DOHH2 (cell line): ENCODE results near the gene ENPEP.

ENCODE experiments used
- H3F3A ChIP-seq: fragments of 200-600 bp; sonication (generic), shearing (Covaris generic); 2 replicates; pipeline ENCODE4 v1.6.0; 2016; ENCODE audit warnings: antibody characterized with exemption, mild to moderate bottlenecking; ENCODE audit not compliant: control insufficient read depth, insufficient read depth
- H3K27ac ChIP-seq: fragments of 200-600 bp; sonication (generic); 2 replicates; pipeline ENCODE4 v1.5.1; 2014; ENCODE audit warnings: low read depth, mild to moderate bottlenecking, low read length, moderate library complexity
- H3K27me3 ChIP-seq: fragments of 200-600 bp; sonication (generic); 2 replicates; pipeline ENCODE4 v1.6.1; 2014; ENCODE audit warnings: mild to moderate bottlenecking, low read length, mixed read lengths; ENCODE audit not compliant: control insufficient read depth
- H3K36me3 ChIP-seq: fragments of 200-600 bp; sonication (generic); 2 replicates; pipeline ENCODE4 v1.6.1; 2014; ENCODE audit warnings: mild to moderate bottlenecking, low read length, moderate library complexity, mixed read lengths; ENCODE audit not compliant: control insufficient read depth
- H3K4me1 ChIP-seq: fragments of 200-600 bp; sonication (generic); 2 replicates; pipeline ENCODE4 v1.6.1; 2014; ENCODE audit warnings: mild to moderate bottlenecking, low read length, mixed read lengths; ENCODE audit not compliant: control insufficient read depth
- H3K4me2 ChIP-seq: fragments of 200-600 bp; sonication (generic); 2 replicates; pipeline ENCODE4 v1.6.0; 2014; ENCODE audit warnings: mild to moderate bottlenecking, low read length, moderate library complexity
- H3K4me3 ChIP-seq: fragments of 200-600 bp; sonication (generic); 2 replicates; pipeline ENCODE4 v1.5.1; 2014; ENCODE audit warnings: mild to moderate bottlenecking, low read length, mixed read lengths
- H3K79me2 ChIP-seq: fragments of 200-600 bp; sonication (generic); 2 replicates; pipeline ENCODE4 v1.6.1; 2014; ENCODE audit warnings: mild to moderate bottlenecking, low read length, mixed read lengths; ENCODE audit not compliant: control insufficient read depth
- H3K9me2 ChIP-seq: fragments of 200-600 bp; sonication (generic); replicated peaks from 2 replicates; pipeline ENCODE4 v1.6.1; 2014; ENCODE audit warnings: mild to moderate bottlenecking, low read length, mixed read lengths; ENCODE audit not compliant: control insufficient read depth
- H3K9me3 ChIP-seq: fragments of 200-600 bp; sonication (generic); 2 replicates; pipeline ENCODE4 v1.6.1; 2014; ENCODE audit warnings: antibody characterized with exemption, low read length, mixed read lengths; ENCODE audit not compliant: control insufficient read depth, insufficient read depth
- H4K20me1 ChIP-seq: fragments of 200-600 bp; sonication (generic); 2 replicates; pipeline ENCODE4 v1.6.0; 2014; ENCODE audit warnings: low read depth, mild to moderate bottlenecking, antibody characterized with exemption, low read length, moderate library complexity; ENCODE audit not compliant: control insufficient read depth, insufficient read depth
- EZH2phosphoT487 ChIP-seq: fragments of 200-600 bp; sonication (generic); IDR thresholded peaks from 2 replicates; pipeline ENCODE4 v1.6.1; 2017; ENCODE audit warnings: borderline replicate concordance, mild to moderate bottlenecking, antibody characterized with exemption, low read length, moderate library complexity, mixed read lengths
- TF ChIP-seq, protein P1 (sequence below): fragments of 200-600 bp; sonication (generic); IDR thresholded peaks from one replicate; pipeline ENCODE4 v1.5.1; 2014; ENCODE audit warnings: antibody characterized with exemption, mild to moderate bottlenecking, low read depth, low read length; ENCODE audit not compliant: poor library complexity, severe bottlenecking

The ENPEP gene

DNA sequence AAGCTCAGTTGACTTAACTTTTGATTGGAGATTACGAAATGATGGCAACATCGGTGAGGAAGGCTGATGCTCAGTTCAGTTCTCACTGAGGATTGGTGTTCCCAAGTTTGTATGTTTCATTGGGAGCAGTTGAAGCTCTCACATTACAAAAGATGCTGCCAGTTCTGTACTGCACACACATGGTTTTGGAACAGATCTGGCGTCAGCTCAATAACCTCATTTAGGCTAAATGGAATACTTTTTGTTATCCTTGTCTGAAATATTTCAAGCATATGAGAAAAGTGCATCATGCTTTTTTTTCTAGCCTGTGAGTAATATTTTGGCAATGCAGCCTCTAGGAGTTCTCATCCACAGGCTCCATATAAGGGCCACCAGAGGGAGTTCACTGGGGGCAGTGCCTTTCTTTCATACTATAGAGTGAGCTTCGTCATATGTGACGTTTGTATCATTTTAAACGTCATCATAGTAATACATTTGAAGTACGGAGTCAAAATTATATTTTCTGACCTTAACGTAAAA is 4.1 kb downstream of the ENPEP start:
- Histone ChIP-seq H3K27me3 (no peaks in the 10 kb centered on the region; the same call in 1 of the 2 replicates), H3K4me1 (peaks cover 18% of the 10 kb centered on the region), H3K4me3 (no peak overlapping the region), H3K79me2 (no peaks in the 10 kb centered on the region), H3K36me3 (no peaks in the 10 kb centered on the region), H4K20me1 (no peaks in the 10 kb centered on the region), H3K27ac (no peak overlapping the region), H3K4me2 (no peak overlapping the region), H3F3A (no peaks in the 10 kb centered on the region), H3K9me3 (no peaks in the 10 kb centered on the region), H3K9me2 (no peaks in the 10 kb centered on the region)
- no peak for TF ChIP-seq EZH2phosphoT487
- TF ChIP-seq, protein P1, sequence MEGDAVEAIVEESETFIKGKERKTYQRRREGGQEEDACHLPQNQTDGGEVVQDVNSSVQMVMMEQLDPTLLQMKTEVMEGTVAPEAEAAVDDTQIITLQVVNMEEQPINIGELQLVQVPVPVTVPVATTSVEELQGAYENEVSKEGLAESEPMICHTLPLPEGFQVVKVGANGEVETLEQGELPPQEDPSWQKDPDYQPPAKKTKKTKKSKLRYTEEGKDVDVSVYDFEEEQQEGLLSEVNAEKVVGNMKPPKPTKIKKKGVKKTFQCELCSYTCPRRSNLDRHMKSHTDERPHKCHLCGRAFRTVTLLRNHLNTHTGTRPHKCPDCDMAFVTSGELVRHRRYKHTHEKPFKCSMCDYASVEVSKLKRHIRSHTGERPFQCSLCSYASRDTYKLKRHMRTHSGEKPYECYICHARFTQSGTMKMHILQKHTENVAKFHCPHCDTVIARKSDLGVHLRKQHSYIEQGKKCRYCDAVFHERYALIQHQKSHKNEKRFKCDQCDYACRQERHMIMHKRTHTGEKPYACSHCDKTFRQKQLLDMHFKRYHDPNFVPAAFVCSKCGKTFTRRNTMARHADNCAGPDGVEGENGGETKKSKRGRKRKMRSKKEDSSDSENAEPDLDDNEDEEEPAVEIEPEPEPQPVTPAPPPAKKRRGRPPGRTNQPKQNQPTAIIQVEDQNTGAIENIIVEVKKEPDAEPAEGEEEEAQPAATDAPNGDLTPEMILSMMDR: no peak

DNA sequence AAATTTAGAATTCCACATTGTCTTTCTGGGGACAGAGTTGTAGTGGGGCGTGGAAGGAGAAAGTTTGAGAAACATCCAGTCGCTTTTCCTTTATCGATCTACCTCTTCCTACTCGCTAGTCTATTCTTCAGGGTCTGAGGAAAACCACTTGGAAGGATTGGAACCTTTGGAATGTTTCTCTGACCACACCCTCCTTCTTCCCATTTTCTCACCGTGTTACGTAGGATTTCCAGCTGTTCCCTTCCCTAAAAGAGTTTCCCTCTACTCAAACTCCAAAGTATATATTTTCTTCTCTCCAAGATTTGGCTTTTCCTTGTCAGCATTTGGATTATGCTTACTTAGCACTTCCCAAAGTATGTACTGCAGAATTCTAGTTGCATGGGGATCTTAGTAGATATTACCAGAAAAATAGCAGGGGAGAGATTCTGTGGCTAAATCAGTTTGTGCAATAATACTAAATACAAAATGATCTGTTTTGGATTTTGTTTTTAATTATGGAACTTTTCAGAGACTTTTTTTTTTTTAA is 4.9 kb downstream of the ENPEP start:
- no peaks in the 10 kb centered on the region for H3K36me3 ChIP-seq
- H3K4me2 ChIP-seq: no peak overlapping the region
- H3K79me2 ChIP-seq: no peaks in the 10 kb centered on the region
- no peaks in the 10 kb centered on the region for H4K20me1 ChIP-seq
- H3K4me1 ChIP-seq: peaks cover 19% of the 10 kb centered on the region
- H3K27ac ChIP-seq: no peak overlapping the region
- no peaks in the 10 kb centered on the region for H3K9me2 ChIP-seq
- H3K4me3 ChIP-seq: no peak overlapping the region
- no peaks in the 10 kb centered on the region for H3K9me3 ChIP-seq
- no peaks in the 10 kb centered on the region for H3F3A ChIP-seq
- no peak for TF ChIP-seq EZH2phosphoT487
- TF ChIP-seq, protein P1: no peak
- no peaks in the 10 kb centered on the region; the same call in 1 of the 2 replicates for H3K27me3 ChIP-seq

DNA sequence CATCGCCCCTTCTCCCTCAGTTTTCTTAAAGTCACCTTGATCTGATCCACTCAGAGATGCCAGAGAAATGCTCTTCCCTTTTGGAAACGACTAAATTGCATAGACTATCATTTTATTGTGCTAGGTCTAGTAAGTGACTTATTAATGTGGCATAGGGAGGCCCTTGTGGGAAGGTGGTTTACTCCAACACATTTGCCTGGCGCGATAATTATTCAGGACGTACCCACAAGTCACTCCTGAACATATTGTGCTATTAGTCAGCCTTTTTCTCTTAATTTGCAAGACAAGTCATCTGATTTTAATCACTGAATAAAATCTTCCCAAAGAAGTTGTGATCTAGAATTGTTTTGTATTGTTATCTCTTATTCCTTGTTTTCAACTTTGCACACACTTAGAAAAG is 7.6 kb downstream of the ENPEP start:
- H3F3A ChIP-seq: no peaks in the 10 kb centered on the region
- H3K4me1 ChIP-seq: peaks cover 19% of the 10 kb centered on the region
- H3K27me3 ChIP-seq: no peaks in the 10 kb centered on the region; the same call in 1 of the 2 replicates
- H3K4me3 ChIP-seq: no peak overlapping the region
- H4K20me1 ChIP-seq: no peaks in the 10 kb centered on the region
- no peaks in the 10 kb centered on the region for H3K79me2 ChIP-seq
- no peak overlapping the region for H3K27ac ChIP-seq
- no peaks in the 10 kb centered on the region for H3K9me3 ChIP-seq
- peak overlapping the region; percentile 47 for H3K4me2 ChIP-seq
- TF ChIP-seq, protein P1: no peak
- no peak for TF ChIP-seq EZH2phosphoT487
- no peaks in the 10 kb centered on the region for H3K36me3 ChIP-seq
- no peaks in the 10 kb centered on the region for H3K9me2 ChIP-seq
